Ovary (tissue), 9 donors: ENCODE data around the gene ADM. TPM values are rescaled to one million over a fixed set of nuclear protein-coding genes. Genes with fewer than 3 reads are reported as not detected.

Experiments used
- DNase-seq, 5 donors: peaks; one replicate each; pipeline ENCODE4 v3.0.0-alpha.2; 2019 to 2020
- H3K27ac ChIP-seq, 2 donors: fragments of 200-600 bp; one replicate each; pipeline versions ENCODE4 v1.5.1 to v1.8.0; 2019 to 2022
- H3K27me3 ChIP-seq: fragments of 200-600 bp; one replicate; pipeline ENCODE4 v1.8.0; 2022
- H3K36me3 ChIP-seq: fragments of 200-600 bp; sonication (generic); one replicate; pipeline ENCODE4 v1.5.1; 2019
- H3K4me1 ChIP-seq: one replicate; pipeline ENCODE4 v1.8.1; 2013; ENCODE audit warnings: mild to moderate bottlenecking, moderate library complexity; ENCODE audit not compliant: insufficient read depth
- H3K4me3 ChIP-seq: fragments of 200-600 bp; sonication (generic); one replicate; pipeline ENCODE4 v1.5.1; 2017
- H3K9me3 ChIP-seq, 2 donors: fragments of 200-600 bp in 1 of 2; sonication (generic) in 1 of 2; one replicate each; pipeline versions ENCODE4 v1.5.1 to v1.8.1; 2013 to 2019; ENCODE audit warnings: mild to moderate bottlenecking in 1 of 2, moderate library complexity in 1 of 2
- EP300 ChIP-seq: sonication (generic); formaldehyde crosslinking; IDR thresholded peaks from one replicate; pipeline ENCODE4 v1.6.1; 2017; ENCODE audit warnings: antibody characterized with exemption
- POLR2A ChIP-seq: fragments of 450-650 bp; IDR thresholded peaks from one replicate; pipeline ENCODE4 v1.6.1; 2017; ENCODE audit warnings: antibody characterized with exemption, mild to moderate bottlenecking, moderate library complexity
- WGBS, 3 donors: extraction: QIAGEN DNeasy Blood & Tissue Kit in 1 of 3; methylation state at CpG; one replicate each; pipeline versions ENCODE4 v1.1.5 to v1.1.7; 2013 to 2017; 5-methylcytosine and 5-hydroxymethylcytosine counted together
- intact Hi-C, 4 donors: fragments of 100-400 bp; cut with DNase I; formaldehyde crosslinking; loops; one replicate each; pipeline versions ENCODE4 v1.11.0 to v1.15.1; 2022 to 2023
- polyA plus RNA-seq, 2 donors: library from polyadenylated mRNA; stranded (reverse); fragments of 200-250 nt in 1 of 2; fragments of 350-450 nt in 1 of 2; fragmentation: Illumina TruSeq in 1 of 2; extraction: RNeasy Lipid Tissue Mini Kit (QIAGEN cat#74804) in 1 of 2; gene quantifications; one replicate each; pipeline ENCODE4 v1.2.3, GENCODE V29; 2013 to 2014
- total RNA-seq, 7 donors: library from RNA; depleted of rRNA in 2 of 7; stranded (reverse); fragments of >200 nt in 2 of 7; fragmentation: NEBNext Ultra II Directional in 3 of 7; extraction: Animal tissue kit (Norgen Biotek cat#: 25700) in 3 of 7; gene quantifications; one replicate each; pipeline versions ENCODE4 v1.1.0 to v1.2.4, GENCODE V29; 2016 to 2023
- TF ChIP-seq, protein P1 (sequence below), 3 donors: fragments of 450-650 bp in 2 of 3; fragments of 200-600 bp in 1 of 3; IDR thresholded peaks; one replicate each; pipeline versions ENCODE4 v1.5.1 to v1.8.0; 2016 to 2022; ENCODE audit warnings: antibody characterized with exemption in 3 of 3, mild to moderate bottlenecking in 1 of 3
- donor health status: DM: no; HTN: no; CAD: no; lungs with moderate emphysema.
- donor health status: DM: no; HTN: no; CAD: no.
- donor health status: Bipolar disorder and iron deficiency.
- donor health status: DM: yes; HTN: yes; CAD: no.
- donor health status: DM: no; HTN: no; CAD: no.
- donor health status: DM: yes; HTN: yes; CAD: no.

Gene ADM
- total and polyA plus RNA-seq, 9 donors = 8.2 to 83.8 (median 32.1) TPM

DNA sequence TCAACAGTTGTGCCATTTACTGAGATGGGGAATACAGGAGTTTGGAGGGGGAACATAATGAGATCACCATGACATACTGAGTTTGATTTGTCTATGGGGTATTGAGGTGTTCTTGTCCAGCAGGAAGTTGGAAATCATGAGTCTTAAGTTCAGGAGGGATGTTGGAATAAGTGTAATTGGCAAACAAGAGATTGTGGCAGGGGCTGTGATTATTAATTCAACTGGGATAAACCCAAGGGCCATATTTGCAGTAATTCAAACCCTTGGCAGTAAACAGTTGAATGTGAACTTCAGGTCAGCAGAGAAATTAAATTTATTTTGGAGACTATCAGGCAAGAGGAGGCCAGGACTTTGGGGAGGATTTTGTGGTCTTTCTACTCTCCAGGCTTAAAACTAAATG, 33.4 kb downstream of the ADM start:
- H3K4me1 ChIP-seq = no peaks in the 10 kb centered on the region
- intact Hi-C loops = no loop called here
- no peaks in the 10 kb centered on the region for H3K9me3 ChIP-seq
- no peak for DNase-seq
- H3K4me3 ChIP-seq = no peak overlapping the region
- H3K36me3 ChIP-seq = no peaks in the 10 kb centered on the region
- no peaks in the 10 kb centered on the region for H3K27me3 ChIP-seq
- TF ChIP-seq POLR2A (no peak), EP300 (no peak)
- TF ChIP-seq, protein P1, sequence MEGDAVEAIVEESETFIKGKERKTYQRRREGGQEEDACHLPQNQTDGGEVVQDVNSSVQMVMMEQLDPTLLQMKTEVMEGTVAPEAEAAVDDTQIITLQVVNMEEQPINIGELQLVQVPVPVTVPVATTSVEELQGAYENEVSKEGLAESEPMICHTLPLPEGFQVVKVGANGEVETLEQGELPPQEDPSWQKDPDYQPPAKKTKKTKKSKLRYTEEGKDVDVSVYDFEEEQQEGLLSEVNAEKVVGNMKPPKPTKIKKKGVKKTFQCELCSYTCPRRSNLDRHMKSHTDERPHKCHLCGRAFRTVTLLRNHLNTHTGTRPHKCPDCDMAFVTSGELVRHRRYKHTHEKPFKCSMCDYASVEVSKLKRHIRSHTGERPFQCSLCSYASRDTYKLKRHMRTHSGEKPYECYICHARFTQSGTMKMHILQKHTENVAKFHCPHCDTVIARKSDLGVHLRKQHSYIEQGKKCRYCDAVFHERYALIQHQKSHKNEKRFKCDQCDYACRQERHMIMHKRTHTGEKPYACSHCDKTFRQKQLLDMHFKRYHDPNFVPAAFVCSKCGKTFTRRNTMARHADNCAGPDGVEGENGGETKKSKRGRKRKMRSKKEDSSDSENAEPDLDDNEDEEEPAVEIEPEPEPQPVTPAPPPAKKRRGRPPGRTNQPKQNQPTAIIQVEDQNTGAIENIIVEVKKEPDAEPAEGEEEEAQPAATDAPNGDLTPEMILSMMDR (IDR thresholded peaks at IDR 0.05) = no peak
- no peak overlapping the region for H3K27ac ChIP-seq

DNA sequence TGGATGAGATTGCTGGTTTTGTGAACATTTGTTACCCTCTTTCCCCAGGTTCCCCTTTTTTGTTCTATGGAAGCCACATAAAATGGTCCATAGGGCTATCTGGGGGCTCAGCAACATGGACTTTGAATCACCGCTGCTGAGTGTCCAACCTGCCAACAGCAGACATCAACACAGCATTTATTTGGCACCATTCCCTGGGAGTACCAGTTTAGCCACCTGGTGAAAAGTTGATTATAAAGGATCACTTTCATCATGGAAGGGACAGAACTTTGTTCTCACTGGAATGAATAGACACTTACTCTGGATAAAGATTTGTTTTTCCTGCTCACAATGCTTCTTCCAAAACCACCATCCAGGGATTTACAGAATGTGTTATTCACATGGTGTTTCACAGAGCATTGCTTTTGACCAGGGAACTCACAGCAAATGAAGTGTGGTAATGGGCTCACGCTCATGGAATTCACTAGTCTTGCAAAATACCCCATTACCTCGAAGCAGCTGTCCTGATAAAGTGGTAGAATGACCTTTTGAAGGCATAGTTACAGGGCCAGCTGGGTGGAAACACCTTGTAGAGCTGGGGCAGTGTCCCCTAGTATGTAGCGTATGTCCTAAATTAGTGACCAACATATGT, 43.9 kb downstream of the ADM start:
- Histone ChIP-seq H3K27ac (no peak overlapping the region), H3K4me1 (peaks cover 8% of the 10 kb centered on the region), H3K9me3 (no peaks in the 10 kb centered on the region), H3K36me3 (no peaks in the 10 kb centered on the region), H3K27me3 (no peaks in the 10 kb centered on the region), H3K4me3 (no peak overlapping the region)
- no peak for DNase-seq
- intact Hi-C loops = no loop called here
- TF ChIP-seq POLR2A = no peak
- TF ChIP-seq, protein P1 (IDR thresholded peaks at IDR 0.05) = no peak
- no peak for TF ChIP-seq EP300
- 81 to 86% (median 84%) methylated on average over 4 of the region's 4 CpGs for WGBS, 3 donors

DNA sequence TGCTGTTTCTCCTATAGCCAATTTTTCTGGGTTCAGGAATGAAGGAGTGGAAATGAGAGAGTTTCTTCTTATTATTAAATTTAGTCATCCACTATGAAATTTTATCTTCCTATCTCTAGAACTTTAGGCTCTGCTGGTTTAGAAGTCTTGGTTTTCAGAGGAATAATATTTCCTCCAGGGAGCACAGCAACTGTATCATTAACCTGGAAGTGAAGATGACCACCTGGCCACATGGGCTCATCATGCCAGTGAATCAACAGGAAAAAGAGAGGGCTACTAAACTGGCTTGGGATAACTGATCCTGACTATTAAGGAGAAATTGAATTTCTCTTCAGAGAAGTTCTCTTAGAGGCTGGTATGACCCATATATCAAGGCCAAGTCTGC, 44.4 kb downstream of the ADM start:
- Histone ChIP-seq H3K4me3 (no peak overlapping the region), H3K27me3 (no peaks in the 10 kb centered on the region), H3K4me1 (peaks cover 9% of the 10 kb centered on the region), H3K27ac (no peak overlapping the region), H3K9me3 (no peaks in the 10 kb centered on the region), H3K36me3 (no peaks in the 10 kb centered on the region)
- intact Hi-C loops = no loop called here
- TF ChIP-seq, protein P1 (IDR thresholded peaks at IDR 0.05) = no peak
- DNase-seq = no peak

DNA sequence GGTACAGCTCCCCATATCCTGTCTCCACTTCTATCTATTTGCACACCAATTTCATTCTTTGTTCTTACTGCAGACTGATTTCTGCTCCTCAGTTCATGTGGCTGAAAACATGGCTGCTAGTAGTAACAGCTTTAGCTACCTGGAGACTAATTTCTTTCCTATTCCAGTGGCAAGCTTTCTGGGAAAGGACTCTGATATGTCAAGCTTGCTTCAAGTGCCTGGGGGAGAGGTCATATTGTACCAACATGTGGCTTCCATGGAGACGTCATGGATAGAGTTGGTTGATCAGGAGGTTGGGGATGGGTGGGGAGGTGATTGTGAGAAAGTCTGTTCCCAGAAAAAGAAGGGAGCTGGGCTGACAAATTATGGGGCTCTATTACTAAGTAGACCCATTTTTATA, 44.9 kb downstream of the ADM start:
- TF ChIP-seq EP300 (no peak), POLR2A (no peak)
- TF ChIP-seq, protein P1 (IDR thresholded peaks at IDR 0.05) = no peak
- Histone ChIP-seq H3K4me3 (no peak overlapping the region), H3K27ac (no peak overlapping the region), H3K4me1 (peaks cover 10% of the 10 kb centered on the region), H3K36me3 (no peaks in the 10 kb centered on the region), H3K9me3 (no peaks in the 10 kb centered on the region), H3K27me3 (no peaks in the 10 kb centered on the region)
- DNase-seq = no peak
- 94 to 98% (median 96%) methylated on average over 1 of the region's 1 CpG for WGBS, 3 donors
- intact Hi-C loops = no loop called here

DNA sequence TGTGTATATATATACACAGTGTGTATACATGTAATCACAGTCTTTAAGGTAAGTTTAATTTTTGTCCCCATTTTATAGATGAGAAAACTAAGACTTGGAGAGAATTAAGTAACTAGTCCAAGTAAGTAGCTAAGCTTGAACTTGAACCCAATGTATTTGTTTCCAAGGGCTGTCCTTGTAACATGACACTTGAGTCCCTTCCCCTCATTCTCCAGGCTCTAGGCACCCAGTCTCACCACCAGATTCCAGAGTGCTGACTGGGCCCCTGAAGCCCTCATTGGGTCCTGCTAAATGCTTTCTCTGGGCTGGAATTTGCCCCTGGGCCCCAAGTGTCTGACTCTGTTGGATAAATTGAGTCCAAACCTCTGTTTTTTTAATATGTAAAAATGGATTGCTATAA, 45.5 kb downstream of the ADM start:
- Histone ChIP-seq H3K27ac (no peak overlapping the region), H3K36me3 (no peaks in the 10 kb centered on the region), H3K4me1 (peaks cover 10% of the 10 kb centered on the region), H3K4me3 (no peak overlapping the region), H3K9me3 (no peaks in the 10 kb centered on the region), H3K27me3 (no peaks in the 10 kb centered on the region)
- TF ChIP-seq EP300 = no peak
- TF ChIP-seq POLR2A = no peak
- TF ChIP-seq, protein P1 (IDR thresholded peaks at IDR 0.05) = no peak
- intact Hi-C loops = no loop called here
- DNase-seq = no peak
